HCT116 (cell line): ENCODE measurements around the gene CASP10. TPM values are rescaled to one million over a fixed set of nuclear protein-coding genes. Genes with fewer than 3 reads are reported as not detected.

Experiments
- ATAC-seq: fragments of 200-7000 bp; cut with Tn5 transposase; 2 replicates; pipeline ENCODE4 v1.9.1; 2020; ENCODE audit warnings: mild to moderate bottlenecking, moderate library complexity
- BruUV-seq: library from RNA; stranded (reverse); fragments of 400-500 nt; replicated peaks from 2 replicates; lab custom pipeline; 2021; lab: Mats Ljungman, UMichigan
- CTCF ChIA-PET: fragments of 300-600 bp; sonication (Branson Sonifier 250); formaldehyde crosslinking; loops from one replicate; lab custom pipeline; 2021; ENCODE audit warnings: antibody characterized with exemption; lab: Charles Lee
- POLR2A ChIA-PET: fragments of 300-600, 350-600 bp; sonication (Branson Sonifier 250); formaldehyde crosslinking; loops from one replicate; lab custom pipeline; 2021; ENCODE audit warnings: antibody characterized with exemption; lab: Charles Lee
- RAD21 ChIA-PET, 2 experiments: fragments of 300-600 bp; sonication (Branson Sonifier 250); formaldehyde crosslinking; loops; one replicate each; lab custom pipeline; 2023; ENCODE audit warnings: low total read pairs in 2 of 2; ENCODE audit not compliant: uncharacterized antibody in 2 of 2, unreplicated experiment in 2 of 2, low non-redundant PET in 1 of 2; lab: Charles Lee
- DNase-seq: peaks from one replicate; pipeline ENCODE4 v3.0.0-alpha.2; 2010; ENCODE audit warnings: low read depth, low spot score
- H2AFZ ChIP-seq: fragments of 200-600 bp; shearing (Covaris generic), sonication (generic); 2 replicates; pipeline ENCODE4 v1.6.1; 2017; ENCODE audit warnings: low read depth, mixed run types, mixed read lengths, antibody characterized with exemption, low read length; ENCODE audit not compliant: poor library complexity, severe bottlenecking
- H3K27ac ChIP-seq: 2 replicates; pipeline ENCODE4 v1.5.1; 2012; ENCODE audit warnings: low read depth, low read length
- H3K27me3 ChIP-seq: fragments of 200-600 bp; sonication (generic); 2 replicates; pipeline ENCODE4 v1.6.1; 2016; ENCODE audit warnings: mixed run types, low read length, mixed read lengths; ENCODE audit not compliant: insufficient read depth
- H3K36me3 ChIP-seq, 2 experiments: fragments of 200-500 bp in 1 of 2; fragments of 200-600 bp in 1 of 2; sonication (Bioruptor generic) in 1 of 2; sonication (generic) in 1 of 2; 2 replicates each; pipeline versions ENCODE4 v1.5.1 to v1.6.1; 2014 to 2016; ENCODE audit warnings: low read length in 2 of 2, inconsistent platforms in 1 of 2, mixed read lengths in 1 of 2, mixed run types in 1 of 2; ENCODE audit not compliant: insufficient read depth in 2 of 2, control insufficient read depth in 1 of 2
- H3K4me1 ChIP-seq, 2 experiments: fragments of 200-600 bp in 1 of 2; sonication (generic) in 1 of 2; 2 replicates each; pipeline versions ENCODE4 v1.5.1 to v1.6.1; 2012 to 2017; ENCODE audit warnings: low read length in 2 of 2, inconsistent platforms in 1 of 2, mild to moderate bottlenecking in 1 of 2, mixed read lengths in 1 of 2, mixed run types in 1 of 2, moderate library complexity in 1 of 2; ENCODE audit not compliant: insufficient read depth in 2 of 2, control insufficient read depth in 1 of 2
- H3K4me2 ChIP-seq: fragments of 200-600 bp; sonication (generic); 2 replicates; pipeline ENCODE4 v1.6.1; 2017; ENCODE audit warnings: mixed run types, low read length, mixed read lengths
- H3K4me3 ChIP-seq, 2 experiments: fragments of 200-600 bp in 1 of 2; sonication (generic) in 1 of 2; replicated peaks in 1 of 2; 2 replicates each; pipeline ENCODE4 v1.5.1; 2011 to 2016; ENCODE audit warnings: low read length in 2 of 2, control low read depth in 1 of 2, low read depth in 1 of 2, mild to moderate bottlenecking in 1 of 2, mixed read lengths in 1 of 2, mixed run types in 1 of 2
- H3K79me2 ChIP-seq: fragments of 200-600 bp; sonication (generic); 2 replicates; pipeline ENCODE4 v1.6.1; 2017; ENCODE audit warnings: mild to moderate bottlenecking, mixed run types, low read length, moderate library complexity, mixed read lengths; ENCODE audit not compliant: insufficient read depth
- H3K9ac ChIP-seq: fragments of 200-600 bp; sonication (generic); 2 replicates; pipeline ENCODE4 v1.6.1; 2016; ENCODE audit warnings: low read length, mixed read lengths
- H3K9me2 ChIP-seq: fragments of 200-600 bp; sonication (generic), shearing (Covaris generic); 2 replicates; pipeline ENCODE4 v1.6.1; 2017; ENCODE audit warnings: mixed run types, mild to moderate bottlenecking, moderate library complexity; ENCODE audit not compliant: insufficient read depth
- H3K9me3 ChIP-seq, 2 experiments: fragments of 200-500 bp in 1 of 2; fragments of 200-600 bp in 1 of 2; sonication (Bioruptor generic) in 1 of 2; sonication (generic) in 1 of 2; 2 replicates each; pipeline ENCODE4 v1.6.1; 2014 to 2017; ENCODE audit warnings: low read length in 2 of 2, mixed read lengths in 2 of 2, inconsistent platforms in 1 of 2, low read depth in 1 of 2, mild to moderate bottlenecking in 1 of 2, mixed run types in 1 of 2, moderate library complexity in 1 of 2; ENCODE audit not compliant: control insufficient read depth in 1 of 2, insufficient read depth in 1 of 2
- H4K20me1 ChIP-seq: fragments of 200-600 bp; sonication (generic), shearing (Covaris generic); 2 replicates; pipeline ENCODE4 v1.6.1; 2017; ENCODE audit warnings: mixed run types, mild to moderate bottlenecking, moderate library complexity; ENCODE audit not compliant: insufficient read depth
- ATF3 ChIP-seq: IDR thresholded peaks from 2 replicates; pipeline ENCODE4 v1.6.1; 2012
- CBX3 ChIP-seq: IDR thresholded peaks from 2 replicates; pipeline ENCODE4 v1.6.1; 2012; ENCODE audit warnings: low read depth
- CEBPB ChIP-seq: IDR thresholded peaks from 2 replicates; pipeline ENCODE4 v1.6.1; 2012; ENCODE audit warnings: low read depth
- CTCF ChIP-seq, 3 experiments: fragments of 200-600 bp in 1 of 3; sonication (generic) in 1 of 3; IDR thresholded peaks in 2 of 3; conservative IDR thresholded peaks in 1 of 3; 2 replicates each; pipeline ENCODE4 v1.5.1; 2012 to 2017; ENCODE audit warnings: low read depth in 2 of 3, low read length in 2 of 3, antibody characterized with exemption in 1 of 3, borderline replicate concordance in 1 of 3, control low read depth in 1 of 3, mild to moderate bottlenecking in 1 of 3, mixed read lengths in 1 of 3, mixed run types in 1 of 3, moderate library complexity in 1 of 3; ENCODE audit not compliant: insufficient read depth in 1 of 3
- EGR1 ChIP-seq: IDR thresholded peaks from 2 replicates; pipeline ENCODE4 v1.6.1; 2012; ENCODE audit warnings: low read depth
- JUND ChIP-seq: IDR thresholded peaks from 2 replicates; pipeline ENCODE4 v1.6.1; 2012
- POLR2A ChIP-seq: IDR thresholded peaks from 2 replicates; pipeline ENCODE4 v1.7.0; 2011; ENCODE audit warnings: borderline replicate concordance; ENCODE audit not compliant: insufficient read depth, insufficient read length; ENCODE audit errors: extremely low read depth
- RAD21 ChIP-seq: IDR thresholded peaks from 2 replicates; pipeline ENCODE4 v1.6.1; 2012; ENCODE audit warnings: low read depth, mild to moderate bottlenecking
- SIN3A ChIP-seq: IDR thresholded peaks from 2 replicates; pipeline ENCODE4 v1.6.1; 2012; ENCODE audit warnings: low read depth
- ZBTB33 ChIP-seq: IDR thresholded peaks from 2 replicates; pipeline ENCODE4 v1.6.1; 2011; ENCODE audit warnings: mild to moderate bottlenecking, low read length, moderate library complexity; ENCODE audit not compliant: insufficient replicate concordance; ENCODE audit errors: extremely low read depth
- ZFX ChIP-seq: fragments of 450-650 bp; IDR thresholded peaks from 2 replicates; pipeline ENCODE4 v1.6.1; 2017
- ZNF274 ChIP-seq: fragments of 200-500 bp; sonication (Bioruptor generic); IDR thresholded peaks from 2 replicates; pipeline ENCODE4 v1.6.1; 2014; ENCODE audit warnings: mild to moderate bottlenecking, low read depth, low read length, inconsistent platforms
- intact Hi-C: fragments of 100-400 bp; cut with micrococcal nuclease; formaldehyde crosslinking; loops from 2 replicates; pipeline ENCODE4 v1.10.0; 2022
- total RNA-seq: library from RNA; stranded (reverse); gene quantifications from one replicate; pipeline ENCODE4 v1.2.1, GENCODE V29; 2021; ENCODE audit not compliant: unreplicated experiment

The CASP10 gene
- total RNA-seq, 1 experiment from 2014 or later, result 2.6 TPM

- no peaks in the 10 kb centered on the region for H3K36me3 ChIP-seq
- H3K9me2 ChIP-seq, result no peaks in the 10 kb centered on the region
- ATAC-seq (no peak), DNase-seq (no peak)
- H3K9ac ChIP-seq, result no peak overlapping the region
- ChIA-PET CTCF (no interaction called here), RAD21 (no interaction called here), POLR2A (no interaction called here)
- peaks cover 67% of the 10 kb centered on the region for H3K79me2 ChIP-seq
- no peaks in the 10 kb centered on the region for H3K27me3 ChIP-seq
- no peaks in the 10 kb centered on the region for H4K20me1 ChIP-seq
- TF ChIP-seq EGR1, result no peak
- TF ChIP-seq ZBTB33, result no peak
- no peak for TF ChIP-seq CBX3
- TF ChIP-seq ZNF274, result no peak
- TF ChIP-seq RAD21, result no peak
- TF ChIP-seq JUND, result no peak
- no peak for TF ChIP-seq ZFX
- TF ChIP-seq ATF3, result no peak
- no peak overlapping the region for H2AFZ ChIP-seq
- peaks cover 16 to 38% of the 10 kb centered on the region in 2 experiments for H3K4me1 ChIP-seq
- no peak overlapping the region for H3K4me2 ChIP-seq
- no peak overlapping the region for H3K4me3 ChIP-seq
- H3K27ac ChIP-seq, result no peak overlapping the region
- BruUV-seq, result no TSS peak
- no peaks in the 10 kb centered on the region for H3K9me3 ChIP-seq
- intact Hi-C loops, result no loop called here
Measured at GRCh38 chr2:201261906-201262305, 79.0 kb downstream of the CASP10 start.

GRCh38 chr2:201262718-201263117 is 79.8 kb downstream of the CASP10 start:
- CTCF ChIA-PET, result no interaction called here
- Histone ChIP-seq H3K27me3 (no peaks in the 10 kb centered on the region), H3K36me3 (no peaks in the 10 kb centered on the region), H3K4me3 (no peak overlapping the region), H3K9me3 (no peaks in the 10 kb centered on the region), H3K79me2 (peaks cover 67% of the 10 kb centered on the region), H3K4me1 (peaks cover 16 to 30% of the 10 kb centered on the region in 2 experiments), H3K4me2 (no peak overlapping the region), H2AFZ (no peak overlapping the region), H3K9me2 (no peaks in the 10 kb centered on the region)
- POLR2A ChIA-PET, result no interaction called here
- DNase-seq (no peak), ATAC-seq (no peak)
- RAD21 ChIA-PET, result no interaction called here
- BruUV-seq, result no TSS peak
- TF ChIP-seq POLR2A (no peak), CEBPB (no peak), SIN3A (no peak), CTCF (IDR thresholded peaks at IDR 0.05 in 2 of 3, conservative IDR thresholded peaks at IDR 0.05 in 1 of 3; ENCODE audit: borderline replicate concordance in 1 of 3, insufficient read depth in 1 of 3, low read depth in 2 of 3, low read length in 2 of 3) (no peak), CBX3 (no peak)
- TF ChIP-seq, all 23 proteins: peak for 0
- Histone ChIP-seq H3K9ac (no peak overlapping the region), H3K27ac (no peak overlapping the region), H4K20me1 (no peaks in the 10 kb centered on the region)
- intact Hi-C loops, result no loop called here
